ENCODE measurements around the gene SPSB4.

GRCh38 chr3:141076797-141077571 lies 25.8 kb downstream of the SPSB4 start:
- TF ChIP-seq CTCF (conservative IDR thresholded peaks at IDR 0.05; ENCODE audit: low read length) (no peak), EZH2phosphoT487 (IDR thresholded peaks at IDR 0.05; ENCODE audit: borderline replicate concordance, low read depth, low read length) (no peak)
